Measurements from ENCODE around the gene CBFA2T3. TPM values are rescaled to one million over a fixed set of nuclear protein-coding genes. Genes with fewer than 3 reads are reported as not detected.

The CBFA2T3 gene
- total RNA-seq, 1 experiment from 2014 or later: 2.1 TPM

DNA sequence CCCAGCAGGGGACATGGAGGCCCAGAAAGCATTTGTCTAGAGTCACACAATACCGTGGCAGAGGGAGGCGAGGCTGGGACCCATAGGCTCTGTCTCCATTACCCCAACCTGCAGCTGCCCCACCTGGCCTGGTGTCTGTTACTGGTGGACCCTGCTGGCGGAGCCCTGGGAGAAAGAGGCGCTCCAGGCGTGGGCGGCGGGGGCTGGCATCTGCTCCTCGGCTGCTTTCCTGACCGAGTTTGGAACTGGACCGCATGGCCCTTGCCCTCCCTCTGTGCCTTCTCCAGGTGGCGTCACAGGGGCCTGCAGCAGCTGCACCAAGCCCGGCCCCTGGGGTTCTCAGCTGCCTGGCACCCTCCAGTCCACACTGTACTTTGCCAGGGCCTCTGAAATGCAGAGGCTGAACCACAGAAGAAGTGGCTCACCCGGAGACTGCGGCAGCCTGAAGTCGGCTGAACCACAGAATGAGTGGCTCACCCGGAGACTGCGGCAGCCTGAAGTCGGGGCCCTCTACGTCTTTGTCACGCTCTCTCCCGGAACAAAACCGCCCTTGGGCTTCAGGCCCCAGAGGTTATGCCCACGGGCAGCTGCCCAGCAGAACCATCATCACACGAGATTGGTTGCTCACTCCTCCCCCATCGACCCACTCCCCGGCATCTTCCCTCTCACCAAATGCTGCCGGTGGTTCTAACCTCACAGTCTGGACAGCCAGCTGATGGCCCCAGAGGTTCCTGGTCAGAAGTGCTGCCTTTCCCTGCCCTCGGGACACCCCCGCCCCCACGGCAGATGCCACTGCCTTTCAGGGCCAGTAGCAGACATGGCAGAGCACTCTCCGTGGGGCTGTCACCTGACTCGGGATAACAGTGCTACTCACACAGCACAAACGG lies 20.2 kb downstream of the CBFA2T3 start:
- Histone ChIP-seq H3K9me3 (no peaks in the 10 kb centered on the region), H3K36me3 (ENCODE audit: control insufficient read depth, insufficient read depth, low read length) (no peaks in the 10 kb centered on the region), H3K4me1 (no peaks in the 10 kb centered on the region), H3K27me3 (replicated peaks; ENCODE audit: control insufficient read depth, insufficient read depth, low read length) (no peaks in the 10 kb centered on the region; the same call in 1 of the 2 replicates), H3K4me3 (ENCODE audit: low read depth, low read length) (no peak overlapping the region)
- ChIA-PET POLR2A (no interaction called here), CTCF (no interaction called here)
- intact Hi-C loops (cut with micrococcal nuclease; ENCODE audit: unreplicated experiment): no loop called here
- Mint-ChIP-seq H3K36me3 (ENCODE audit: insufficient read depth, unreplicated experiment) (no peaks in the 10 kb centered on the region), H3K9me3 (ENCODE audit: unreplicated experiment) (no peaks in the 10 kb centered on the region), H3K27me3 (ENCODE audit: insufficient read depth, unreplicated experiment) (peaks cover 34% of the 10 kb centered on the region), H3K4me3 (ENCODE audit: unreplicated experiment) (no peak overlapping the region), H3K27ac (ENCODE audit: unreplicated experiment) (no peak overlapping the region), H3K4me1 (ENCODE audit: low read depth, unreplicated experiment) (no peaks in the 10 kb centered on the region)
- no peak for DNase-seq
- no TSS peak for BruUV-seq (replicated peaks)
- TF ChIP-seq, protein P1, sequence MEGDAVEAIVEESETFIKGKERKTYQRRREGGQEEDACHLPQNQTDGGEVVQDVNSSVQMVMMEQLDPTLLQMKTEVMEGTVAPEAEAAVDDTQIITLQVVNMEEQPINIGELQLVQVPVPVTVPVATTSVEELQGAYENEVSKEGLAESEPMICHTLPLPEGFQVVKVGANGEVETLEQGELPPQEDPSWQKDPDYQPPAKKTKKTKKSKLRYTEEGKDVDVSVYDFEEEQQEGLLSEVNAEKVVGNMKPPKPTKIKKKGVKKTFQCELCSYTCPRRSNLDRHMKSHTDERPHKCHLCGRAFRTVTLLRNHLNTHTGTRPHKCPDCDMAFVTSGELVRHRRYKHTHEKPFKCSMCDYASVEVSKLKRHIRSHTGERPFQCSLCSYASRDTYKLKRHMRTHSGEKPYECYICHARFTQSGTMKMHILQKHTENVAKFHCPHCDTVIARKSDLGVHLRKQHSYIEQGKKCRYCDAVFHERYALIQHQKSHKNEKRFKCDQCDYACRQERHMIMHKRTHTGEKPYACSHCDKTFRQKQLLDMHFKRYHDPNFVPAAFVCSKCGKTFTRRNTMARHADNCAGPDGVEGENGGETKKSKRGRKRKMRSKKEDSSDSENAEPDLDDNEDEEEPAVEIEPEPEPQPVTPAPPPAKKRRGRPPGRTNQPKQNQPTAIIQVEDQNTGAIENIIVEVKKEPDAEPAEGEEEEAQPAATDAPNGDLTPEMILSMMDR (IDR thresholded peaks at IDR 0.05; ENCODE audit: insufficient read depth in 1 of 2, low read depth in 1 of 2, low read length in 1 of 2, severe bottlenecking in 1 of 2, unreplicated experiment in 1 of 2): no peak

DNA sequence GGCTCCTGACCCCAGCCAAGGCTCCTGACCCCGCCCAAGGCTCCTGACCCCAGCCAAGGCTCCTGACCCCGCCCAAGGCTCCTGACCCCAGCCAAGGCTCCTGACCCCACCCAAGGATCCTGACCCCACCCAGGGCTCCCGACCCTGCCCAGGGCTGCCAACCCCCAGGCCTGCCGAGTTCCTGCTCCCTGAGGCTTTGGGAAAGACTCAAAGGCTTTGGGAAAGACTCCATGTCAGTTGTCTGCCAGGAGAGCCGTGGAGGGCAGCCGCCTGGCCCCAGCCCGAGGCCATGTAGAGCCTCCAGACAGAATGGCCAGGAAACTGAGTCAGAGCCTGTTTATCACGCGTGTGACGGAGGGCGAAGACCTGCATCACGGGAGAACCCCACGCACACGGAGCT lies 21.1 kb downstream of the CBFA2T3 start:
- no peaks in the 10 kb centered on the region; the same call in 1 of the 2 replicates for H3K27me3 ChIP-seq (replicated peaks; ENCODE audit: control insufficient read depth, insufficient read depth, low read length)
- H3K27me3 Mint-ChIP-seq (ENCODE audit: insufficient read depth, unreplicated experiment): peaks cover 37% of the 10 kb centered on the region

DNA sequence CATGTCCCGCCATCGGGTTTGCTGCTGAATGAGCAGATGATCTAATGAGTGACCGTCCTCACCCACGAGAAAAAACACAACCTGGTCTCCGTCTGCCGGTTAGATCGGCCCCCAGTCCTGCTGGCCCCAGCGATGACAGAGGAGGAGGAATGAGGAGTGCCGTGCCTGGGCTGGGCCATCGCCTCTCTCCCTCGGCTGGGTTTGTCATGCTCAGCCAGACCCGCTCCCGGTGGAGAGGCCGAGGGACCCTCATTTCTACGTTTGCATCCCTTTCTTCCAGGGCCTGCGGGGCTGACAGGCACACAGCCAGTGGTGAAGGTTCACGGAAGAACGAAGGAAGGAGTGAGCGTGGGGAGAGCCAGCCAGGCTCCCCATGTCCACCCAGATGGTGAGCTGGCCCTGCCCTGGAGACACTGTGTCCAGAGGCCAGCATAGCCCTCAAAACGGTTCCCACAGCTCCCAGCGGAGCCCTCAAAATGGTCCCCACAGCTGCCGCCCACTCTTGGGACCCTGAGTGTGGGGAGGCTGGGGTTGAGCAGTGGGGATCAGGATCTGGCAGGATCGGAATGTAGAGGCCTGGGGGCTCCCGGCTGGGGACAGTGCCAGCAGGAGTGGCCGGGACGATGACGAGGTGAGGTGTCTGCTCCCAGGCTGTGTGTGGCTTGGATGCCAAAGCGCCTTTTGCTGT lies 23.9 kb downstream of the CBFA2T3 start:
- Histone ChIP-seq H3K36me3 (ENCODE audit: control insufficient read depth, insufficient read depth, low read length) (no peaks in the 10 kb centered on the region), H3K27me3 (replicated peaks; ENCODE audit: control insufficient read depth, insufficient read depth, low read length) (no peaks in the 10 kb centered on the region; the same call in 1 of the 2 replicates), H3K4me3 (ENCODE audit: low read depth, low read length) (no peak overlapping the region), H3K4me1 (no peaks in the 10 kb centered on the region), H3K9me3 (no peaks in the 10 kb centered on the region)
- intact Hi-C loops (cut with micrococcal nuclease; ENCODE audit: unreplicated experiment): no loop called here
- Mint-ChIP-seq H3K27ac (ENCODE audit: unreplicated experiment) (no peak overlapping the region), H3K27me3 (ENCODE audit: insufficient read depth, unreplicated experiment) (peaks cover 30% of the 10 kb centered on the region), H3K4me1 (ENCODE audit: low read depth, unreplicated experiment) (no peaks in the 10 kb centered on the region), H3K9me3 (ENCODE audit: unreplicated experiment) (no peaks in the 10 kb centered on the region), H3K4me3 (ENCODE audit: unreplicated experiment) (no peak overlapping the region), H3K36me3 (ENCODE audit: insufficient read depth, unreplicated experiment) (no peaks in the 10 kb centered on the region)
- TF ChIP-seq, protein P1 (IDR thresholded peaks at IDR 0.05; ENCODE audit: insufficient read depth in 1 of 2, low read depth in 1 of 2, low read length in 1 of 2, severe bottlenecking in 1 of 2, unreplicated experiment in 1 of 2): no peak
- CTCF ChIA-PET: no interaction called here
- DNase-seq: no peak
- POLR2A ChIA-PET: no interaction called here
- no TSS peak for BruUV-seq (replicated peaks)

More for the DNA sequence above, 21.1 kb downstream of the CBFA2T3 start:
- Mint-ChIP-seq H3K4me1 (ENCODE audit: low read depth, unreplicated experiment) (no peaks in the 10 kb centered on the region), H3K36me3 (ENCODE audit: insufficient read depth, unreplicated experiment) (no peaks in the 10 kb centered on the region), H3K27ac (ENCODE audit: unreplicated experiment) (no peak overlapping the region), H3K9me3 (ENCODE audit: unreplicated experiment) (no peaks in the 10 kb centered on the region), H3K4me3 (ENCODE audit: unreplicated experiment) (no peak overlapping the region)
- Histone ChIP-seq H3K9me3 (no peaks in the 10 kb centered on the region), H3K4me1 (no peaks in the 10 kb centered on the region), H3K4me3 (ENCODE audit: low read depth, low read length) (no peak overlapping the region), H3K36me3 (ENCODE audit: control insufficient read depth, insufficient read depth, low read length) (no peaks in the 10 kb centered on the region)
- DNase-seq: no peak
- ChIA-PET POLR2A (no interaction called here), CTCF (no interaction called here)
- TF ChIP-seq, protein P1 (IDR thresholded peaks at IDR 0.05; ENCODE audit: insufficient read depth in 1 of 2, low read depth in 1 of 2, low read length in 1 of 2, severe bottlenecking in 1 of 2, unreplicated experiment in 1 of 2): no peak
- no TSS peak for BruUV-seq (replicated peaks)
- intact Hi-C loops (cut with micrococcal nuclease; ENCODE audit: unreplicated experiment): no loop called here

Data from Caco-2 (cell line).